GM19025 (cell line): ENCODE results near the gene HDHD2.

Experiments used
- ATAC-seq: cut with Tn5 transposase; IDR thresholded peaks from one replicate; pipeline ENCODE4 v1.9.1; 2021; ENCODE audit warnings: mild to moderate bottlenecking, low read depth, moderate library complexity; ENCODE audit not compliant: unreplicated experiment

Gene HDHD2

GRCh38 chr18:47075098-47075883, 75.0 kb downstream of the HDHD2 start:
- no peak for ATAC-seq

DNA sequence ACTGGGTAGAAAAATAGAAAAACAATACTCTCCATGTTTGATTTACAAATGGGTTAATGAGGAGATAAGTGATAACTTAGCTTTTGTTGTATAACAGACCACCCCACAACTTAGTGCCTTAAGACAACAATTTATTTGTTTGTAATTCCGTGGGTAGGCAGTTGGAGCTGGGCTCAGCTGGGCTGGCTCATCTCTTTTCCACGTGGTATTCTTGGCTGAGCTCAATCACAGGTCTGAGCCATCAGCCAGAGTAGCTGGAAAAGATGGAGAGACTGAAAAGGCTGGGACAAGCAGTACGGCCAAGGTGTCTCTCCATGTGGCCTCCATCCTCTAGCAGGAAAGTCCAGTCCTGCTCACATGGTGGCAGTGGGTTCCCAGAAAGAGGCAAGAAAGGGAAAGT, 82.7 kb downstream of the HDHD2 start:
- no peak for ATAC-seq

DNA sequence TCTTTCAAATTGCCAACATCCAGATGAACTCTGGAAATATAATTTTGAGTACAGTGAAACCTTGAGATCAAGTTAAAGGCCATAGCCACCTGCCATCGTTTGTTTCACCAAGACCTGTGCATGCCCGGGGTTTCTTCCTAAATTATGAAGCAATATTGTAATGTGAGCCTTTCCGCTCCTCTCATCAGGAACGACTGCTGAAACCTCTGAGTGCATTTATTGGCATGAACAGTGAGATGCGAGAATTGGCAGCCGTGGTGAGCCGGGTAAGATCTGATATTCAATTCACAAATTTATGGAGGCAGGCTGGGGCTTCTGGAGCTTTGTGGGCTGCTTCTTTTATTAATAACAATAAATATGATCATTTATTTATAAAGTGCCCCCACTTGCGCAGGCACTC, 87.2 kb downstream of the HDHD2 start:
- ATAC-seq = no peak

- no peak for ATAC-seq
Measured at GRCh38 chr18:47062471-47062870, 87.8 kb downstream of the HDHD2 start.
